ENCODE measurements around the gene DKC1. TPM values are rescaled to one million over a fixed set of nuclear protein-coding genes. Genes with fewer than 3 reads are reported as not detected.

DKC1 gene
- total and polyA plus RNA-seq, 2 donors from 2014 or later = 21.7 to 35.7 TPM

GRCh38 chrX:154804261-154804956 is 41.7 kb downstream of the DKC1 start:
- Histone ChIP-seq H3K4me1 (ENCODE audit: control insufficient read depth in 2 of 3, insufficient read depth in 2 of 3, low read depth in 1 of 3, low read length in 3 of 3) (peaks cover 0 to 13% (median 3%) of the 10 kb centered on the region in 3 donors), H3K27ac (ENCODE audit: low read depth in 2 of 2, low read length in 2 of 2) (peak overlapping the region; percentile 60 to 63), H3K36me3 (ENCODE audit: control insufficient read depth in 2 of 3, insufficient read depth in 3 of 3, low read length in 3 of 3) (no peaks in the 10 kb centered on the region), H3K9ac (ENCODE audit: low read length in 3 of 3) (peak overlapping the region; percentile 39 to 69 (median 41)), H3K27me3 (ENCODE audit: control insufficient read depth, insufficient read depth, low read length) (no peaks in the 10 kb centered on the region), H3K9me3 (ENCODE audit: control insufficient read depth in 2 of 3, insufficient read depth in 1 of 3, low read length in 3 of 3) (no peaks in the 10 kb centered on the region), H3K4me3 (ENCODE audit: low read length in 3 of 3) (peak overlapping the region; percentile 44 to 74 (median 71))
- no peak for TF ChIP-seq CTCF (IDR thresholded peaks at IDR 0.05; ENCODE audit: borderline replicate concordance, extremely low read depth, insufficient read depth)
- DNase-seq (no peak), FAIRE-seq (no peak)
- intact Hi-C loops (cut with DNase I) = no loop called here

- H3K36me3 ChIP-seq (ENCODE audit: control insufficient read depth in 2 of 3, insufficient read depth in 3 of 3, low read length in 3 of 3) = no peaks in the 10 kb centered on the region
- DNase-seq (peak; percentile 76 to 89 (median 82)), FAIRE-seq (no peak)
- H3K4me3 ChIP-seq (ENCODE audit: low read length in 3 of 3) = peak within 1 kb of the TSS; percentile 54 to 74 (median 71)
- peaks cover 0 to 11% (median 3%) of the 10 kb centered on the region in 3 donors for H3K4me1 ChIP-seq (ENCODE audit: control insufficient read depth in 2 of 3, insufficient read depth in 2 of 3, low read depth in 1 of 3, low read length in 3 of 3)
- no peaks in the 10 kb centered on the region for H3K9me3 ChIP-seq (ENCODE audit: control insufficient read depth in 2 of 3, insufficient read depth in 1 of 3, low read length in 3 of 3)
- TF ChIP-seq CTCF (IDR thresholded peaks at IDR 0.05; ENCODE audit: borderline replicate concordance, extremely low read depth, insufficient read depth) = no peak
- intact Hi-C loops (cut with DNase I) = no loop called here
- H3K9ac ChIP-seq (ENCODE audit: low read length in 3 of 3) = peak within 1 kb of the TSS; percentile 9 to 69 (median 39)
- H3K27me3 ChIP-seq (ENCODE audit: control insufficient read depth, insufficient read depth, low read length) = no peaks in the 10 kb centered on the region
- peak within 1 kb of the TSS; percentile 60 to 63 for H3K27ac ChIP-seq (ENCODE audit: low read depth in 2 of 2, low read length in 2 of 2)
These were observed 42.5 kb downstream of the DKC1 start, which contains the start of gene MPP1 for GRCh38 chrX:154804957-154805695. Gene MPP1 (minus strand): TSS chrX:154805485. CDS start chrX:154805373, 112 bp downstream.

- Histone ChIP-seq H3K9me3 (ENCODE audit: control insufficient read depth in 2 of 3, insufficient read depth in 1 of 3, low read length in 3 of 3) (no peaks in the 10 kb centered on the region), H3K4me3 (ENCODE audit: low read length in 3 of 3) (peak overlapping the region; percentile 40 to 74 (median 50)), H3K27ac (ENCODE audit: low read depth in 2 of 2, low read length in 2 of 2) (peak overlapping the region; percentile 51 to 53), H3K36me3 (ENCODE audit: control insufficient read depth in 2 of 3, insufficient read depth in 3 of 3, low read length in 3 of 3) (no peaks in the 10 kb centered on the region), H3K9ac (ENCODE audit: low read length in 3 of 3) (peak overlapping the region in 1 of 3 donors; percentile 11), H3K4me1 (ENCODE audit: control insufficient read depth in 2 of 3, insufficient read depth in 2 of 3, low read depth in 1 of 3, low read length in 3 of 3) (peaks cover 0 to 8% (median 3%) of the 10 kb centered on the region in 3 donors), H3K27me3 (ENCODE audit: control insufficient read depth, insufficient read depth, low read length) (no peaks in the 10 kb centered on the region)
- TF ChIP-seq CTCF (IDR thresholded peaks at IDR 0.05; ENCODE audit: borderline replicate concordance, extremely low read depth, insufficient read depth) = no peak
- FAIRE-seq (no peak), DNase-seq (no peak)
- intact Hi-C loops (cut with DNase I) = no loop called here
These were observed 43.0 kb downstream of the DKC1 start for GRCh38 chrX:154805696-154806091.

Data from kidney (tissue), 14 donors.